SJCRH30 (cell line): ENCODE data around the gene RAG2. TPM values are rescaled to one million over a fixed set of nuclear protein-coding genes. Genes with fewer than 3 reads are reported as not detected.
"Not testable (repeated sequence)": the region's sequence is repeated elsewhere in the genome, so short reads cannot be mapped to it uniquely, and the experiment has no call there.

Experiments used
- DNase-seq, 2 experiments: peaks; one replicate each; pipeline ENCODE4 v3.0.0-alpha.2; 2015 to 2020
- H3K27ac ChIP-seq: fragments of 250-450 bp; sonication (Bioruptor Pico); 2 replicates; pipeline ENCODE4 v1.5.1; 2020; ENCODE audit warnings: mild to moderate bottlenecking, moderate library complexity
- H3K27me3 ChIP-seq: fragments of 250-450 bp; sonication (Bioruptor Pico); 2 replicates; pipeline ENCODE4 v1.5.1; 2020; ENCODE audit warnings: mild to moderate bottlenecking, moderate library complexity
- H3K36me3 ChIP-seq: fragments of 250-450 bp; sonication (Bioruptor Pico); 2 replicates; pipeline ENCODE4 v1.5.1; 2020; ENCODE audit warnings: mild to moderate bottlenecking, moderate library complexity
- H3K4me1 ChIP-seq: fragments of 250-450 bp; sonication (Bioruptor Pico); 2 replicates; pipeline ENCODE4 v1.5.1; 2020; ENCODE audit warnings: mild to moderate bottlenecking, moderate library complexity
- H3K4me3 ChIP-seq: fragments of 250-450 bp; sonication (Bioruptor Pico); 2 replicates; pipeline ENCODE4 v1.5.1; 2020; ENCODE audit warnings: mild to moderate bottlenecking, moderate library complexity
- H3K9me3 ChIP-seq: fragments of 250-450 bp; sonication (Bioruptor Pico); replicated peaks from 2 replicates; pipeline ENCODE4 v1.5.1; 2020; ENCODE audit warnings: mild to moderate bottlenecking, moderate library complexity
- total RNA-seq: library from RNA; depleted of rRNA; stranded (reverse); fragments of >200 nt; shearing (Covaris generic); gene quantifications from 2 replicates; pipeline ENCODE4 v1.2.3, GENCODE V29; 2014

RAG2 gene
- total RNA-seq, 1 experiment from 2014 or later: 0.08 TPM

- no peak overlapping the region for H3K27ac ChIP-seq
Measured at GRCh38 chr11:36581536-36581935, 16.5 kb downstream of the RAG2 start.

GRCh38 chr11:36578458-36578857 is 19.6 kb downstream of the RAG2 start:
- Histone ChIP-seq H3K4me1 (peaks cover 23% of the 10 kb centered on the region), H3K9me3 (no peaks in the 10 kb centered on the region), H3K36me3 (no peaks in the 10 kb centered on the region), H3K4me3 (no peak overlapping the region), H3K27me3 (no peaks in the 10 kb centered on the region), H3K27ac (peak overlapping the region; percentile 57; the same call in 1 of the 2 replicates)
- DNase-seq: no peak

More at GRCh38 chr11:36581536-36581935, 16.5 kb downstream of the RAG2 start:
- no peak for DNase-seq
- Histone ChIP-seq H3K27me3 (no peaks in the 10 kb centered on the region; the same call in 1 of the 2 replicates), H3K36me3 (no peaks in the 10 kb centered on the region), H3K4me3 (no peak overlapping the region), H3K9me3 (no peaks in the 10 kb centered on the region), H3K4me1 (peaks cover 23% of the 10 kb centered on the region)

- DNase-seq: peak; percentile 39 to 51
- H3K36me3 ChIP-seq: no peaks in the 10 kb centered on the region
- H3K4me1 ChIP-seq: peaks cover 23% of the 10 kb centered on the region
- H3K4me3 ChIP-seq: no peak overlapping the region
- no peaks in the 10 kb centered on the region for H3K27me3 ChIP-seq
- peak overlapping the region; percentile 57 for H3K27ac ChIP-seq
- H3K9me3 ChIP-seq: no peaks in the 10 kb centered on the region
Measured at GRCh38 chr11:36577859-36578258, 20.2 kb downstream of the RAG2 start.

- H3K36me3 ChIP-seq: no peaks in the 10 kb centered on the region
- H3K27ac ChIP-seq: peak overlapping the region; percentile 57
- H3K4me3 ChIP-seq: no peak overlapping the region
- peaks cover 23% of the 10 kb centered on the region for H3K4me1 ChIP-seq
- no peaks in the 10 kb centered on the region for H3K27me3 ChIP-seq
- H3K9me3 ChIP-seq: no peaks in the 10 kb centered on the region
- no peak for DNase-seq
Measured at GRCh38 chr11:36577373-36577772, 20.7 kb downstream of the RAG2 start.

- no peaks in the 10 kb centered on the region for H3K9me3 ChIP-seq
- 0 out of 2 replicates have a peak, but pooled peaks cover 3% of the 10 kb centered on the region for H3K27me3 ChIP-seq
- no peak overlapping the region for H3K27ac ChIP-seq
- no peaks in the 10 kb centered on the region for H3K36me3 ChIP-seq
- H3K4me3 ChIP-seq: no peak overlapping the region
- H3K4me1 ChIP-seq: peaks cover 27% of the 10 kb centered on the region
- DNase-seq: no peak
Measured at GRCh38 chr11:36574486-36574885, 23.6 kb downstream of the RAG2 start.

- Histone ChIP-seq H3K27ac (no peak overlapping the region), H3K27me3 (0 out of 2 replicates have a peak, but pooled peaks cover 8% of the 10 kb centered on the region), H3K36me3 (no peaks in the 10 kb centered on the region), H3K4me3 (no peak overlapping the region), H3K9me3 (no peaks in the 10 kb centered on the region), H3K4me1 (peaks cover 13% of the 10 kb centered on the region)
- no peak for DNase-seq
Measured at GRCh38 chr11:36569095-36569494, 28.9 kb downstream of the RAG2 start.

- H3K4me3 ChIP-seq: no peak within 1 kb of the TSS
- peak in 1 of 2 experiments; percentile 21 for DNase-seq
- H3K36me3 ChIP-seq: no peaks in the 10 kb centered on the region
- H3K9me3 ChIP-seq: no peaks in the 10 kb centered on the region
- 0 out of 2 replicates have a peak, but pooled peaks cover 8% of the 10 kb centered on the region for H3K27me3 ChIP-seq
- peaks cover 13% of the 10 kb centered on the region for H3K4me1 ChIP-seq
- no peak within 1 kb of the TSS for H3K27ac ChIP-seq
Measured at GRCh38 chr11:36567694-36568093, 30.3 kb downstream of the RAG2 start, which contains the start of gene RAG1. Gene RAG1, plus strand, starts transcription at chr11:36568007. Its CDS starts 5,298 bp downstream, at chr11:36573305.

GRCh38 chr11:36566407-36567053 is 31.5 kb downstream of the RAG2 start:
- Histone ChIP-seq H3K9me3 (no peaks in the 10 kb centered on the region), H3K4me1 (peaks cover 9% of the 10 kb centered on the region; the same call in 1 of the 2 replicates), H3K4me3 (no peak overlapping the region), H3K36me3 (no peaks in the 10 kb centered on the region), H3K27me3 (0 out of 2 replicates have a peak, but pooled peaks cover 8% of the 10 kb centered on the region), H3K27ac (no peak overlapping the region)
- DNase-seq: peak; percentile 53 to 56

GRCh38 chr11:36565031-36565610 is 32.9 kb downstream of the RAG2 start:
- Histone ChIP-seq H3K36me3 (no peaks in the 10 kb centered on the region), H3K9me3 (no peaks in the 10 kb centered on the region), H3K27me3 (0 out of 2 replicates have a peak, but pooled peaks cover 5% of the 10 kb centered on the region), H3K27ac (no peak overlapping the region), H3K4me3 (no peak overlapping the region), H3K4me1 (peaks cover 9% of the 10 kb centered on the region; the same call in 1 of the 2 replicates)
- no peak for DNase-seq

GRCh38 chr11:36564376-36565030 is 33.5 kb downstream of the RAG2 start:
- Histone ChIP-seq H3K4me1 (peaks cover 9% of the 10 kb centered on the region; the same call in 1 of the 2 replicates), H3K4me3 (no peak overlapping the region), H3K9me3 (no peaks in the 10 kb centered on the region), H3K27me3 (0 out of 2 replicates have a peak, but pooled peaks cover 5% of the 10 kb centered on the region), H3K36me3 (no peaks in the 10 kb centered on the region), H3K27ac (no peak overlapping the region)
- peak; percentile 38 to 73 for DNase-seq

GRCh38 chr11:36558571-36559413 is 39.2 kb downstream of the RAG2 start:
- no peaks in the 10 kb centered on the region for H3K9me3 ChIP-seq
- no peak for DNase-seq
- no peak overlapping the region for H3K27ac ChIP-seq
- no peaks in the 10 kb centered on the region for H3K27me3 ChIP-seq
- H3K4me1 ChIP-seq: no peaks in the 10 kb centered on the region
- H3K36me3 ChIP-seq: no peaks in the 10 kb centered on the region
- no peak overlapping the region for H3K4me3 ChIP-seq

- H3K4me1 ChIP-seq: no peaks in the 10 kb centered on the region
- no peak for DNase-seq
- H3K4me3 ChIP-seq: no peak overlapping the region
- no peaks in the 10 kb centered on the region for H3K27me3 ChIP-seq
- no peaks in the 10 kb centered on the region for H3K9me3 ChIP-seq
- H3K36me3 ChIP-seq: no peaks in the 10 kb centered on the region
- no peak overlapping the region for H3K27ac ChIP-seq
Measured at GRCh38 chr11:36557991-36558390, 40.0 kb downstream of the RAG2 start.

GRCh38 chr11:36557390-36557789 is 40.6 kb downstream of the RAG2 start:
- H3K27ac ChIP-seq, H3K9me3 ChIP-seq, H3K36me3 ChIP-seq, H3K4me1 ChIP-seq, DNase-seq, H3K27me3 ChIP-seq, H3K4me3 ChIP-seq: not testable (repeated sequence)

GRCh38 chr11:36550385-36551115 is 47.5 kb downstream of the RAG2 start:
- no peaks in the 10 kb centered on the region for H3K4me1 ChIP-seq
- no peaks in the 10 kb centered on the region for H3K36me3 ChIP-seq
- peaks cover 2% of the 10 kb centered on the region; the same call in 1 of the 2 replicates for H3K27me3 ChIP-seq
- H3K9me3 ChIP-seq: no peaks in the 10 kb centered on the region
- no peak overlapping the region for H3K27ac ChIP-seq
- no peak overlapping the region for H3K4me3 ChIP-seq
- no peak for DNase-seq
